NB4 (cell line): Measurements from ENCODE around the gene TNNT3.
"Not testable (repeated sequence)": the region's sequence is repeated elsewhere in the genome, so short reads cannot be mapped to it uniquely, and the experiment has no call there.

Experiments
- DNase-seq: peaks from one replicate; pipeline ENCODE4 v3.0.0; 2010; ENCODE audit warnings: low read depth
- H3K4me3 ChIP-seq: one replicate; pipeline ENCODE4 v1.5.1; 2011; ENCODE audit warnings: mild to moderate bottlenecking, low read depth, low read length, moderate library complexity
- MYC ChIP-seq: IDR thresholded peaks from 2 replicates; pipeline ENCODE4 v1.6.1; 2011; ENCODE audit warnings: low read depth, low read length
- POLR2A ChIP-seq: IDR thresholded peaks from 2 replicates; pipeline ENCODE4 v1.6.1; 2011; ENCODE audit warnings: mild to moderate bottlenecking; ENCODE audit not compliant: insufficient read length; ENCODE audit errors: extremely low read depth
- TF ChIP-seq, protein P1 (sequence below): IDR thresholded peaks from 2 replicates; pipeline ENCODE4 v1.6.1; 2011; ENCODE audit warnings: low read depth, low read length
- TF ChIP-seq, protein P2 (sequence below): IDR thresholded peaks from one replicate; pipeline ENCODE4 v1.5.1; 2012; ENCODE audit warnings: low read depth, low read length

Gene TNNT3

DNA sequence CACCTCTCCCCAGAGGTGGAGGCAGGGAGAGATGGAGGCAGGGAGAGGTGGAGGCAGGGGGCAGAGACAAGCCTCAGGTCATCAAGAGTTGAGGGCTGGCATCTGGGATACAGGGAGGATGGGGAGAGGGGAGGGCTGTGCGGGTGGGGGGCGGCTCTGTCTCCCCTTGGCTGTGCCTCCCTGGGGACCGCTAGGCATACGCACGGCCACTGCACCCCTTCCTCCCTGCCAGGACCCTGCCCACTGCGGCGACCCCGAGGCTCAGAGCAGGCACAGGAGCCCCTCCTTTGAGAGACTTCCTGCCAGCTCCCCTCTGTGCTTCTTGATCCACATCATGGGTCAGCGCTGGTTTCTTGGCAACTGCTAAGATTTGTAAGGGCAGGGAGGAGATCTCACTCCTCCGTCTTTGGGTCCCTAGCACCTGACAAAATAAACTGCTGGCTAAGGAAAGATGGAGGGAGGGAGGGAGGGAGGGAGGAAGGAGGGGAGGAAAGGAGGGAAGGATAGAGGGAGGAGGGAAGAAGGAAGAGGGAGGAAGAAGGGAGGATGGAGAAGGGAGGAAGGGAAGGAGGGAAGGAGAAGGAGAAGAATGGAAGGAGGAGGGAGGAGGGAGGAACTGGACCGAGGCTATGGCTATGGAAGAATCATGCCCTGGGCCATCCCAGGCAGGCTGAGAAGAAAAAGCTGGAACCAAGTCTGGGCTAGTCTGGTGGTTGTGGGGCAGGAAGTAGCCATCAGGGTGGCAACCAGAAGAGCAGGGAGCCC, 46.3 kb upstream of the TNNT3 start:
- no peak for TF ChIP-seq POLR2A
- no peak for TF ChIP-seq MYC
- TF ChIP-seq, protein P1, sequence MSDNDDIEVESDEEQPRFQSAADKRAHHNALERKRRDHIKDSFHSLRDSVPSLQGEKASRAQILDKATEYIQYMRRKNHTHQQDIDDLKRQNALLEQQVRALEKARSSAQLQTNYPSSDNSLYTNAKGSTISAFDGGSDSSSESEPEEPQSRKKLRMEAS: no peak
- TF ChIP-seq, protein P2, sequence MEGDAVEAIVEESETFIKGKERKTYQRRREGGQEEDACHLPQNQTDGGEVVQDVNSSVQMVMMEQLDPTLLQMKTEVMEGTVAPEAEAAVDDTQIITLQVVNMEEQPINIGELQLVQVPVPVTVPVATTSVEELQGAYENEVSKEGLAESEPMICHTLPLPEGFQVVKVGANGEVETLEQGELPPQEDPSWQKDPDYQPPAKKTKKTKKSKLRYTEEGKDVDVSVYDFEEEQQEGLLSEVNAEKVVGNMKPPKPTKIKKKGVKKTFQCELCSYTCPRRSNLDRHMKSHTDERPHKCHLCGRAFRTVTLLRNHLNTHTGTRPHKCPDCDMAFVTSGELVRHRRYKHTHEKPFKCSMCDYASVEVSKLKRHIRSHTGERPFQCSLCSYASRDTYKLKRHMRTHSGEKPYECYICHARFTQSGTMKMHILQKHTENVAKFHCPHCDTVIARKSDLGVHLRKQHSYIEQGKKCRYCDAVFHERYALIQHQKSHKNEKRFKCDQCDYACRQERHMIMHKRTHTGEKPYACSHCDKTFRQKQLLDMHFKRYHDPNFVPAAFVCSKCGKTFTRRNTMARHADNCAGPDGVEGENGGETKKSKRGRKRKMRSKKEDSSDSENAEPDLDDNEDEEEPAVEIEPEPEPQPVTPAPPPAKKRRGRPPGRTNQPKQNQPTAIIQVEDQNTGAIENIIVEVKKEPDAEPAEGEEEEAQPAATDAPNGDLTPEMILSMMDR: no peak
- H3K4me3 ChIP-seq: no peak overlapping the region
- no peak for DNase-seq

DNA sequence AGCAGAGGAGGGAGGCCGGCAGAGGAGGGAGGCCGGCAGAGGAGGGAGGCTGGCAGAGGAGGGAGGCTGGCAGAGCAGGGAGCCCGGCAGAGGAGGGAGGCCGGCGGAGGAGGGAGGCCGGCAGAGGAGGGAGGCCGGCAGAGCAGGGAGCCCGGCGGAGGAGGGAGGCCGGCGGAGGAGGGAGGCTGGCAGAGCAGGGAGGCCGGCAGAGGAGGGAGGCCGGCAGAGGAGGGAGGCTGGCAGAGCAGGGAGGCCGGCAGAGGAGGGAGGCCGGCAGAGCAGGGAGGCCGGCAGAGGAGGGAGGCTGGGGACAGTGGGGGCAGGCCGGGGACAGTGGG, 45.7 kb upstream of the TNNT3 start:
- not testable (repeated sequence) for DNase-seq, H3K4me3 ChIP-seq

DNA sequence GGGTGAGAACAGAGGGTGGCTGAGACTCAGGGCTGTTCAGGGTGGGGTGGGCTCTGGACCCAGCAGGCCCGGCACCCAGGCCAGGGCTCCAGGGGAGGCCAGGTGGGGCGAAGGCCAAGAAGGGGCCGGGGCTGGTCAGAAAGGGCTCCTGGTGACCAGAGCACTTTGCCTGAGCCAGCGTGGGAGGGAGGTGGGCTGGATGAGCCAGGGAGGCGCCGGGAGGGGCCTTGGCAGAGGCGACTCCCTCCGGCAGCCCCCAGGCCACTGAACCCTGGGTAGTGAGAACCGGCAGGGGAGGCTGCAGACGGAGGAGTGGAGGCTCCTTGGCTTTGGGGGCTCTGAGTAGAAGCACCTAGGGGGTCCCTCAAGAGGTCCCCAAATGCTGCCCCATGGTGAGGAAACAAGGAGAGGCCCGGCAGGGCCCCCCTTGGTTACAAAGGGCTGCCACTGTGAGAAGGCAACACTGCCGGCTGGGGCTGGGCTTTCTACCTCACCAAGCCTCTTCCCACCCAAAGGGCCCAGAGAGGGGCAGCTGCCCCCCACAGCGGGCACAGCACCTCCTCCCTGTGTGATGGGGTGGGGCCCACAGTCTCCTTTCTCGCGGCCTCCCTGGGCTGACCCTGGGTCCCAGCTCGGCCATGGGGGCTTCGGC, 44.9 kb upstream of the TNNT3 start:
- not testable (repeated sequence) for H3K4me3 ChIP-seq, DNase-seq

DNA sequence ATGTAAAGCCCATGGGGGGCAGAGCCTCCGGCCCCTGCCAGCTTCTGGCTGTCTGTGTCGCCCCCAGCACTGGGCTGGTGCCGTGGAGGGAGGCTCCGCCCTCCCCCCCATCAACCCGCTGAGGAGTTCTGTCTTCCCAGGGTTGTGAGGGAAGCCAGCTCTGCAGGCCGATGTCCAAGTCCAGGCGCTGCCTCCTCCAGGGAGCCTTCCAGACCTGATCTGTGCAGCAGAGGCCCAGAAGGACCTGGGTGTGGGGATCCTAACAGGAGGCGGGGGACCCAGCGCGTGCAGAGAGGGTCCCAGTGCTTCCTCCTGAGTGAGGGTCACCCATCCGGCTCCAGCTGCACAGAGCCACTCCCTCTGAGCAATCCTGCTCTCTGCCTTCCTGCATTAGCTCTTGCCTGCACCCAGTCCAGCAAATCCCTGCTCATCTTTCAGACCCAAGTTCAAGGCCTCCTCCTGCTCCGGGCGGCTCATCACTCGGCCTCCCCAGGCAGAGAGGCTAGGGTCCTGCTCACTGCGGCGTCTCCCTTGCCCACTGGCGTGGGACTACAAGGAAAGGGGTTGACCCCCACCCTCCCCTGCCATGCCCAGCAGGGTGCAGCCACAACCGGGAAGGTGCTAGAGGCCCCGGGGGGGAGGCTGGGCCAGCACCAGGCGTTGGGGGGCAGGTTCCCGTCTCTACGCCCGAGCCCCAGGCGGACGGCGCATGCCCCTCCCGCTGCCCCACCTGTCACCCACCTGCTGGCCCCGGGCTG, 44.2 kb upstream of the TNNT3 start:
- no peak for DNase-seq
- no peak overlapping the region for H3K4me3 ChIP-seq
- TF ChIP-seq MYC (no peak), POLR2A (no peak)
- TF ChIP-seq, protein P1: no peak
- TF ChIP-seq, protein P2: no peak

DNA sequence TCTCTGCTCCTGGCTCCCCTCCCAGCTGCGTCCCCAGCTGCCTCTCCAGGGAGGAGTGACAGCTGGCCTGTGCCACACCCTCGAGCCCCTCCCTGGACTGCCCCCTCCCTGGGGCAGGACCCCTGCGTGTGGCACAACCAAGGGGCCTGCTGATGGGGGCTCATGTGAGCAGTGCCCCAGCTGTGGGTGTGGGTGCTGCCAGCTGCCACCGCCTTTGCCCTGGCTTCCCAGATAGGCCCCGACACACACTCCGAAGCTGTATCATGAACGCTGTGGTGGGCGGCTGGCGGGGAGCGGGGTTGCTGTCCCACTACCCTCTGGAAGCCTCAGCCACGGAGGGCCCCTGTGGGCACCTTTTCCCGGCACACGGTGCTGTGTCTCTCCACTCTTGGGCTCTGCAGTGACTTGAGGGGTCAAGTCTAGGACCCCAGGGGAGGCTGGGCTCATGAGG, 43.6 kb upstream of the TNNT3 start:
- not testable (repeated sequence) for DNase-seq, H3K4me3 ChIP-seq

DNA sequence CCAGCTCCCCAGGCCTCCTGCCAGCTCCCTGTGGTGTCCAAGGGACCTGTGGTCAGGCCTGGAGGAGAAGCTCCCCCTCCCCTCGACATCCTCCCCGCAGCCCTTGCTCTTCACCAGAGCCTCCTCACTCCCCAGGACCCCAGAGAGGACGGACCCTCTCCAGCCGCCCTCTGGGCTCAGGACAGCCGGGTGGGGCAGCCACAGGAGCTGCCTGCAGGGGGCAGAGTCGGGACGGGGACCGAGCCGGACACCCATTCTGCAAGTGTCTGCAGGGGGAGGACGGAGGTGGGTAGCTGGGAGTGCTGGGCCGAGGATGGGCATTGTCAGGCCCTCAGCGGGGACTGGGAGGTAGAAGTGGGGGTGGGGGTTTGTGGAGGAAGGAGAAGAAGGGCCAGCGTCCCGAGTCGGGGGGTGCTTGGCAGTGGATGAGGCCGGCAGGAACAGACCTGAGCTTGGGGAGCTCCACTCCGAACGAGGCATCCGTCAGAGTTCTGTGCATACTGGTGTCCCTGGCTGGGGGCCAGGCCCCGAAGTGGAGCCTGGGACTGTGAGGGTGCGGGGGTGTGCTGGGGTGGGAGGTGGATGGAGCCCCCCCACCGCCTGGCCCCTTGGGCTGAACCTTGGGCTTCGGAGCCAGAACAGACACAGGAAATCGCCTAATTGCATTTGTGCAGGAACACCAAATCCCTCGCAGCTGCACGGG, 43.0 kb upstream of the TNNT3 start:
- no peak overlapping the region for H3K4me3 ChIP-seq
- DNase-seq: peak; percentile 72
- TF ChIP-seq MYC: no peak
- TF ChIP-seq, protein P1: no peak
- no peak for TF ChIP-seq POLR2A
- TF ChIP-seq, protein P2: peak; percentile 81
